ENCODE measurements around the gene PTPN1.
A peak's percentile ranks its signal among the peaks of the same experiment; 100 is the strongest.
"Not testable (repeated sequence)": the region's sequence is repeated elsewhere in the genome, so short reads cannot be mapped to it uniquely, and the experiment has no call there.

PTPN1 gene

GRCh38 chr20:50610212-50610718 is 100.1 kb downstream of the PTPN1 start:
- no peak for DNase-seq (ENCODE audit: low spot score)

- DNase-seq (ENCODE audit: low spot score): no peak
Observed at GRCh38 chr20:50611128-50611810, 101.1 kb downstream of the PTPN1 start.

GRCh38 chr20:50613438-50614169 is 103.4 kb downstream of the PTPN1 start:
- no peak for DNase-seq (ENCODE audit: low spot score)

- DNase-seq (ENCODE audit: low spot score): no peak
Observed at GRCh38 chr20:50615407-50615806, 105.2 kb downstream of the PTPN1 start.

GRCh38 chr20:50617022-50617421 is 106.8 kb downstream of the PTPN1 start:
- DNase-seq (ENCODE audit: low spot score): no peak

- DNase-seq (ENCODE audit: low spot score): no peak
Observed at GRCh38 chr20:50618537-50618936, 108.4 kb downstream of the PTPN1 start.

GRCh38 chr20:50620459-50620858 is 110.3 kb downstream of the PTPN1 start:
- not testable (repeated sequence) for DNase-seq (ENCODE audit: low spot score)

- no peak for DNase-seq (ENCODE audit: low spot score)
Observed at GRCh38 chr20:50621068-50621665, 111.0 kb downstream of the PTPN1 start.

GRCh38 chr20:50624351-50625016 is 114.3 kb downstream of the PTPN1 start:
- DNase-seq (ENCODE audit: low spot score): peak; percentile 65

- DNase-seq (ENCODE audit: low spot score): peak; percentile 52
Observed at GRCh38 chr20:50625986-50626677, 115.9 kb downstream of the PTPN1 start.

- DNase-seq (ENCODE audit: low spot score): no peak
Observed at GRCh38 chr20:50627747-50628146, 117.6 kb downstream of the PTPN1 start.

- DNase-seq (ENCODE audit: low spot score): no peak
Observed at GRCh38 chr20:50628332-50628731, 118.1 kb downstream of the PTPN1 start.

GRCh38 chr20:50628853-50629669 is 118.9 kb downstream of the PTPN1 start:
- no peak for DNase-seq (ENCODE audit: low spot score)

GRCh38 chr20:50629670-50630045 is 119.5 kb downstream of the PTPN1 start:
- DNase-seq (ENCODE audit: low spot score): no peak

- DNase-seq (ENCODE audit: low spot score): no peak
Observed at GRCh38 chr20:50630578-50631263, 120.5 kb downstream of the PTPN1 start.

GRCh38 chr20:50632236-50632635 is 122.1 kb downstream of the PTPN1 start:
- no peak for DNase-seq (ENCODE audit: low spot score)

GRCh38 chr20:50632701-50633100 is 122.5 kb downstream of the PTPN1 start:
- no peak for DNase-seq (ENCODE audit: low spot score)

GRCh38 chr20:50633361-50633760 is 123.2 kb downstream of the PTPN1 start:
- no peak for DNase-seq (ENCODE audit: low spot score)

- DNase-seq (ENCODE audit: low spot score): no peak
Observed at GRCh38 chr20:50634191-50634590, 124.0 kb downstream of the PTPN1 start.
